Activated T-helper 2 cell treated with anti-CD3 and anti-CD28 coated beads, Interferon-gamma antibody, Interleukin-2, Interleukin-4, amounts not matched to agents 10 μg/mL and 5 μg/mL and 100 μg/mL, durations not matched to agents 14 hours and 24 hours and 36 hours (primary cell): ENCODE measurements around the gene CD14. TPM values are rescaled to one million over a fixed set of nuclear protein-coding genes. Genes with fewer than 3 reads are reported as not detected.
A peak's percentile ranks its signal among the peaks of the same experiment; 100 is the strongest.
"Not testable (repeated sequence)": the region's sequence is repeated elsewhere in the genome, so short reads cannot be mapped to it uniquely, and the experiment has no call there.

Experiments used
- DNase-seq: peaks from one replicate; pipeline ENCODE4 v3.0.0; 2021; ENCODE audit warnings: low spot score
- H3K27ac Mint-ChIP-seq: one replicate; pipeline ENCODE4 v1.8.0; 2021; ENCODE audit warnings: mixed read lengths
- H3K27me3 Mint-ChIP-seq: one replicate; pipeline ENCODE4 v1.8.0; 2021; ENCODE audit warnings: low read depth, mixed read lengths
- H3K36me3 Mint-ChIP-seq: one replicate; pipeline ENCODE4 v1.8.0; 2021; ENCODE audit warnings: low read depth, mixed read lengths
- H3K4me1 Mint-ChIP-seq: one replicate; pipeline ENCODE4 v1.8.0; 2021; ENCODE audit warnings: low read depth, mixed read lengths
- H3K4me3 Mint-ChIP-seq: one replicate; pipeline ENCODE4 v1.8.0; 2021; ENCODE audit warnings: low read depth, mild to moderate bottlenecking, moderate library complexity, mixed read lengths
- H3K9me3 Mint-ChIP-seq: one replicate; pipeline ENCODE4 v1.8.0; 2021; ENCODE audit warnings: mixed read lengths
- intact Hi-C: fragments of 100-400 bp; cut with micrococcal nuclease; formaldehyde crosslinking; loops from one replicate; pipeline ENCODE4 v1.15.1; 2023
- total RNA-seq: library from RNA; stranded (reverse); gene quantifications from 2 replicates; pipeline ENCODE4 v1.2.3, GENCODE V29; 2022

The CD14 gene
- total RNA-seq, 1 donor from 2014 or later = 0.39 TPM

DNA sequence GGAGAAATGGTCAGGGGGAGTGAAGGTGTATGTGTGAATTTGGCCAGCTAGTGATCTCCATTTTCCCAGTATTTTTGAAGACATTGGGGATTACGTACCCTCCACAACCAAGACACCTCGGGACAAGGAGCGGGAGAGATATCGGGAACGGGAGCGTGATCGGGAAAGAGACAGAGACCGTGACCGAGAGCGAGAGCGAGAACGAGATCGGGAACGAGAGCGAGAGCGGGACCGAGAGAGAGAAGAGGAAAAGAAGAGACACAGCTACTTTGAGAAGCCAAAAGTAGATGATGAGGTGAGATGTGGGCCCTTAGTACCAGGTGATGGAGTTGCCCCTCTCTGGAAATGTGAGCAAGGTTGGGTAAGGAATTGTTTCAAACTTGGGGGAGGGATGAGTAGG is 25.9 kb upstream of the CD14 start:
- peaks cover 82% of the 10 kb centered on the region for H3K36me3 Mint-ChIP-seq
- peaks cover 9% of the 10 kb centered on the region for H3K4me1 Mint-ChIP-seq
- H3K9me3 Mint-ChIP-seq = no peaks in the 10 kb centered on the region
- H3K27me3 Mint-ChIP-seq = no peaks in the 10 kb centered on the region
- no peak for DNase-seq
- no peak overlapping the region for H3K4me3 Mint-ChIP-seq
- intact Hi-C loops = no loop called here
- H3K27ac Mint-ChIP-seq = no peak overlapping the region

- intact Hi-C loops = loop anchor here (1.0 to 5.0 kb wide), 6 partner anchors 8 to 915 kb away; partner anchors contain the start of genes ANKHD1, HARS1, HARS2 and TMCO6
- Mint-ChIP-seq H3K4me1 (peaks cover 21% of the 10 kb centered on the region), H3K27ac (peak overlapping the region; percentile 99), H3K9me3 (no peaks in the 10 kb centered on the region), H3K36me3 (peaks cover 72% of the 10 kb centered on the region), H3K4me3 (peak overlapping the region; percentile 99), H3K27me3 (no peaks in the 10 kb centered on the region)
- DNase-seq = no peak
Measured at GRCh38 chr5:140647042-140647419, 14.1 kb upstream of the CD14 start.

DNA sequence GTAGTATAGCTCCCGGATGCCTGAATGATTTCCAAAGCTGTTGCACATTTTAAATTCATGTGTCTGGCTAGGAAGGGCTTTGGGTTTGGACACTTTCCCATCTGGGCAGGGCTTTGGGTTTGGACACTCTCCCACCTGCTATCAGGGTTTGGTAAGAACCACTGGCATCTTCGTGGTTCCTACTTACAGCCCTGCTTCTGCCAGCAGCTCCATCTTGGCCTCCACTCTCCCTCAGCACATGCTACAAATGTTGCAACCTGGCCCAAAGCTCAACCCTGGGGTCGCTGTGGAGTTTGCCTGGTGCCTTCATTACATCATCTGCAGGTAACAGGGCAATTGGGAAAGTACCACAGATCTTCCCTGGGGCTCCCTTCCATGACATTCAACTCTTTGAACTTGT is 9.7 kb upstream of the CD14 start:
- H3K27ac Mint-ChIP-seq = no peak overlapping the region
- peaks cover 67% of the 10 kb centered on the region for H3K36me3 Mint-ChIP-seq
- DNase-seq = no peak
- intact Hi-C loops = no loop called here
- peaks cover 34% of the 10 kb centered on the region for H3K4me1 Mint-ChIP-seq
- H3K4me3 Mint-ChIP-seq = no peak overlapping the region
- no peaks in the 10 kb centered on the region for H3K27me3 Mint-ChIP-seq
- no peaks in the 10 kb centered on the region for H3K9me3 Mint-ChIP-seq

- intact Hi-C loops = no loop called here
- Mint-ChIP-seq H3K27me3 (no peaks in the 10 kb centered on the region), H3K9me3 (no peaks in the 10 kb centered on the region), H3K27ac (no peak overlapping the region), H3K36me3 (peaks cover 58% of the 10 kb centered on the region), H3K4me3 (no peak overlapping the region), H3K4me1 (peaks cover 34% of the 10 kb centered on the region)
- no peak for DNase-seq
Measured at GRCh38 chr5:140641716-140642115, 8.7 kb upstream of the CD14 start.

DNA sequence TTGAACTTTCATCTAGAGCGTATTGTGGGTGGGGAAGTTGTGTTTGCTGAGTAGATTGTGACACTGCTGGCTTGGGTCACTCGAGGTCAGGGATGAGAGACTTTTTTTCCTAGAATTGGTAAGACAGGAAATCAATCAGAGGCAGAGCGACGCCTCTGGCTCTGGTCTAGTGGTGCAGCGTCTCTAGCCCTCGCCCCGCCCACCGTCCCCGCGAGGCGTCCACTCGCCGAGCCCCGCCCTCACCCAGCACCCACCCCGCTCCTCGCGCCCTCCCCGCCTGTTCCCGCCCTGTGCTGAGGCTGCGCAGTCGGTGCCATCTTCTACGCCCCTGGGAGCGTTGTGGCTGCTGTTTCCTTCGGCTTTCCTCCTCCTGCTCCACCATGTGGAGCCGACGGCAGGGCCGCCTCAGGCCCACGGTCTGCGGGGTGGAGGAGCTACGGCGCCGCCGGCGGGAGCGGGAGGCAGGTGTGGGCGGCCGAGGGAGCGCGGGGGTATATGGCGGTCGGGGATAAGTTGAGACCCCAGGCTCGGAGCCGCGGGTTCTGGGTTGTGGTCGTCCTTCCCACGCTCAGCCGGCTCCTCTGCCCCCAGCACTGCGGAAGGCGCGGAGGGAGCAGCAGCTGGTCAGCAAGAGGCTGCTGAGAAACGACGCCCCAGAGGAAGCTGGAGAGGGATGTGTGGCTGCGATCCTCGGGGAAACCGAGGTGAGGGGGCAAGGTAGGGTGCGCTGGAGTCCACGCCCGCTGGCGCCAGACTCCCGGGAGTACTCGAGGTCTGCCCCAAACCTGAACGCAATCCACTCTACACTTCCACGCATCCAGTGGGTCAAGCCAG is 6.4 kb upstream of the CD14 start, which contains the start of gene TMCO6:
Gene TMCO6 (plus strand): TSS at position 304 of the 834 bp plus-strand sequence. CDS start 77 bp downstream, at position 381.
- peak within 1 kb of the TSS; percentile 94 for H3K4me3 Mint-ChIP-seq
- H3K27me3 Mint-ChIP-seq = no peaks in the 10 kb centered on the region
- intact Hi-C loops = loop anchor here (1.0 to 10.0 kb wide), 10 partner anchors 8 to 385 kb away; partner anchors contain the start of genes ANKHD1, APBB3, EIF4EBP3 and HARS1
- peaks cover 26% of the 10 kb centered on the region for H3K4me1 Mint-ChIP-seq
- DNase-seq = peak; percentile 93
- peaks cover 39% of the 10 kb centered on the region for H3K36me3 Mint-ChIP-seq
- H3K27ac Mint-ChIP-seq = peak within 1 kb of the TSS; percentile 93
- H3K9me3 Mint-ChIP-seq = no peaks in the 10 kb centered on the region

DNA sequence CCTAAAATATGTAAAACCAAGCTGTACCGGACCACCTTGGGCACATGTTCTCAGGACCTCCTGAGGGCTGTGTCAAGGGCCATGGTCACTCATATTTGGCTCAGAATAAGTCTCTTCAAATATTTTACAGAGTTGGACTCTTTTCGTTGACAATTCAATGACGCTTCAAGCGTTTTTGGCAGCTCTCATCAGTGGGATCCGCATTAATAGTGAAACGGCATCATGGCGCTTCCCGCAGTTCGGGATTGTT is 5.8 kb upstream of the CD14 start:
- H3K36me3 Mint-ChIP-seq = peaks cover 33% of the 10 kb centered on the region

DNA sequence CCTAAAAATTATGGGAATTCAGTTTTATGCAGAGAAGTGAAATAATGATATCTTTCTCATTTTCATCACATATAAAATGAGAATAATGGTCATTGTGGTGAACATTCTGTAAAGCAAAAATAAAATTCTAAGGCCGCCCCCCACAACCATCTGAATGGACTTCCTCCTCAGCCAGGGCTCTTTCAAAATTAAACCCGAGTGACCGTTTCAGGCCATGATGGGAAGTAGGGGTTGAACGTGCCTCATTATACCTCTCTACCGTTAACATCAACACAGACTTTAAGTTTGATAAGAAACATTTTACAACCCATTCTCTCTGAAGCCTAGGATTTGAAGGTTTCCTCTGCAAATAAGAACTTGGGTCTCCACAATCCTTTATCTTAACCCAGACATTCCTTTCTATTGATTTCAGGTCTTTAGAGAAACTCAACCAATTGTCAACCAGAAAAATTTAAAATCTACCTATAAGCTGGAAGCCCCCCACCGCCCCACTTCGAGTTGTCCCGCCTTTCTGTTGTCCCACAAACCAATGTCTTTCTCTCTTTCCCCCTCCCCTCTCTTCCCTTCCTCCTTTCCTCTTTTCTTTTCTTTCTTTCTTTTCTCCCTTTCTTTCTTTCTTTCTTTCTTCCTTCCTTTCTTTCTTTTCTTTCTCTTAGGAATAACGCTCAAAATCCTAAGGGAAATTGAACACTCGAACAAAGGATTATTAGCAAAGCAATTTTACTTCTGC is 4.6 kb upstream of the CD14 start:
- H3K9me3 Mint-ChIP-seq = no peaks in the 10 kb centered on the region
- H3K27me3 Mint-ChIP-seq = peaks cover 4% of the 10 kb centered on the region
- peaks cover 22% of the 10 kb centered on the region for H3K36me3 Mint-ChIP-seq
- intact Hi-C loops = loop anchor here (2.0 to 10.0 kb wide), 6 partner anchors 53 to 383 kb away; partner anchors contain the start of genes ANKHD1, HARS1, HARS2 and SLC4A9
- peaks cover 39% of the 10 kb centered on the region for H3K4me1 Mint-ChIP-seq
- no peak overlapping the region for H3K27ac Mint-ChIP-seq
- H3K4me3 Mint-ChIP-seq = no peak overlapping the region
- DNase-seq = no peak

More for the DNA sequence above, 5.8 kb upstream of the CD14 start:
- Mint-ChIP-seq H3K4me3 (peak overlapping the region; percentile 94), H3K4me1 (peaks cover 29% of the 10 kb centered on the region), H3K27ac (peak overlapping the region; percentile 93)
- DNase-seq, H3K9me3 Mint-ChIP-seq, H3K27me3 Mint-ChIP-seq: not testable (repeated sequence)
- intact Hi-C loops = loop anchor here (1.0 to 10.0 kb wide), 10 partner anchors 8 to 384 kb away; partner anchors contain the start of genes ANKHD1, APBB3, EIF4EBP3 and HARS1

DNA sequence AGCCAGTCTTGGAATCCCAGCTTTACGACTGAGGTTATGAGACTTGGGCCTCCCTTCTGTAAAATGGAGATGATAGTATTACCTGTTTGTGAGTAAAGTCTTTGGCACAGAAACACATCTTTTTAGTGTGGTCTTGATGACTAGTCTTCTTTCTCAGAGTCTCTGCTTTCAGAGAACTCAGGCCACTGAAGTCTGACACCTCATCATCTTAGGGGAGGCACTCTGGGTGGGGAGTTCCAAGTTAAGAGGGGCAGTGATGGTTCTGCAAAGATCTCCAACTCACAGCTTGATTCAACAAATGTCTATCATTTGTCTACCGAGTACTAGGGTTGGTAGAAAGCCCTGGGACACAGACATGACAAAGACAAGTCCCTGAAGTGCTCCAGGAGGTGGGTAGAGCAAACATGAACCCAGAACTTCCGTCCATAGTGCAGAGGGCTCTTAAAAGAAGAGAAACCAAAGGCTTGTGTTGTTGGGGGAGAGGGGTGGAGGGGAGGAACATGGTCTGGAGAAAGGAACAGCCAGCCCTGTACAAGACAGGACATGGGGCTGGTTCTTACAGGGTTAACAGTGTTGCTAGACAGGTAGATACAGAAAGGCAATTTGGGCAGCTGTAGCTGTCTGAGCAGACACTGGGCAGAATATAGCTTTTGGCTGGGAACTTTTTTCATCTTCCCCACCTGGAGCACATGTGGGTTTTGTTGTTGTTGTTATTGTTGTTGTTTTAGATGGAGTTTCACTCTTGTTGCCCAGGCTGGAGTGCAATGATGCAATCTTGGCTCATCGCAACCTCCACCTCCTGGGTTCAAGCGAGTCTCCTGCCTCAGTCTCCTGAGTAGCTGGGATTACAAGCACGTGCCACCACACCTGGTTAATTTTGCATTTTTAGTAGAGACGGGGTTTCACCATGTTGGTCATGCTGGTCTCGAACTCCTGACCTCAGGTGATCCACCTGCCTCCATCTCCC is 2.6 kb upstream of the CD14 start:
- intact Hi-C loops = loop anchor here (1.0 to 10.0 kb wide), 3 partner anchors 262 to 381 kb away; partner anchors contain the start of gene SLC4A9
- Mint-ChIP-seq H3K9me3 (no peaks in the 10 kb centered on the region), H3K27ac (no peak overlapping the region), H3K27me3 (peaks cover 12% of the 10 kb centered on the region), H3K36me3 (peaks cover 7% of the 10 kb centered on the region), H3K4me1 (peaks cover 33% of the 10 kb centered on the region), H3K4me3 (no peak overlapping the region)
- no peak for DNase-seq

DNA sequence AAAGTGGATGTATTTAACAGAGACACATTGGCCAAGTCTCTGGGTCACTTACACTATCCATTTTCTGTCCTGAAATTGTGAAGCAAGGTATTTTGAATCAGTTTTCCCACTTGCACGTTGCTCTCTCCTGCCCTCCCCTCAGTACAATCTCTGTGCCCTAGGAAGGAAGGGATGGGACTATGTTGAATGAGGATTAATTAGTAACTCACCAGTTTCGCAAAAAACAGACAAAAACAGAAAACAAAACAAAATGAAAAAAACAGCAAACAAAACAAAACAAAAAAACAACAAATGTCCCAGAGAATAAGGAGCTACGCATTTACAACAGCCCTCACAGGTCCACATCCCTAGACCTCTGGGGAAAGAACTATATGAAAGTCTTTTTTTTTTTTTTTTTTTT is 1.1 kb upstream of the CD14 start:
- peaks cover 29% of the 10 kb centered on the region for H3K4me1 Mint-ChIP-seq
- H3K27me3 Mint-ChIP-seq = peaks cover 12% of the 10 kb centered on the region
- no peak overlapping the region for H3K27ac Mint-ChIP-seq
- intact Hi-C loops = loop anchor here (10.0 kb wide), 1 partner anchor 379 kb away; no protein-coding TSS in a partner anchor
- no peaks in the 10 kb centered on the region for H3K36me3 Mint-ChIP-seq
- H3K4me3 Mint-ChIP-seq = peak overlapping the region; percentile 4
- no peak for DNase-seq
- no peaks in the 10 kb centered on the region for H3K9me3 Mint-ChIP-seq

- DNase-seq = no peak
- H3K4me3 Mint-ChIP-seq = peak overlapping the region; percentile 80
- H3K36me3 Mint-ChIP-seq = no peaks in the 10 kb centered on the region
- H3K27ac Mint-ChIP-seq = no peak overlapping the region
- H3K4me1 Mint-ChIP-seq = peaks cover 25% of the 10 kb centered on the region
- no peaks in the 10 kb centered on the region for H3K9me3 Mint-ChIP-seq
- H3K27me3 Mint-ChIP-seq = peaks cover 12% of the 10 kb centered on the region
- intact Hi-C loops = loop anchor here (10.0 kb wide), 1 partner anchor 379 kb away; no protein-coding TSS in a partner anchor
Measured at GRCh38 chr5:140633501-140633900, 526 bp upstream of the CD14 start.

- Mint-ChIP-seq H3K27ac (no peak overlapping the region), H3K27me3 (peaks cover 14% of the 10 kb centered on the region), H3K9me3 (peaks cover 9% of the 10 kb centered on the region), H3K4me3 (peak overlapping the region; percentile 80), H3K4me1 (peaks cover 23% of the 10 kb centered on the region), H3K36me3 (no peaks in the 10 kb centered on the region)
- intact Hi-C loops = loop anchor here (10.0 kb wide), 1 partner anchor 378 kb away; no protein-coding TSS in a partner anchor
- peak; percentile 27 for DNase-seq
Measured at GRCh38 chr5:140632366-140633020, 482 bp downstream of the CD14 start.
